ENCODE data around the gene AFG1L.
"Not testable (repeated sequence)": the region's sequence is repeated elsewhere in the genome, so short reads cannot be mapped to it uniquely, and the experiment has no call there.

The AFG1L gene

DNA sequence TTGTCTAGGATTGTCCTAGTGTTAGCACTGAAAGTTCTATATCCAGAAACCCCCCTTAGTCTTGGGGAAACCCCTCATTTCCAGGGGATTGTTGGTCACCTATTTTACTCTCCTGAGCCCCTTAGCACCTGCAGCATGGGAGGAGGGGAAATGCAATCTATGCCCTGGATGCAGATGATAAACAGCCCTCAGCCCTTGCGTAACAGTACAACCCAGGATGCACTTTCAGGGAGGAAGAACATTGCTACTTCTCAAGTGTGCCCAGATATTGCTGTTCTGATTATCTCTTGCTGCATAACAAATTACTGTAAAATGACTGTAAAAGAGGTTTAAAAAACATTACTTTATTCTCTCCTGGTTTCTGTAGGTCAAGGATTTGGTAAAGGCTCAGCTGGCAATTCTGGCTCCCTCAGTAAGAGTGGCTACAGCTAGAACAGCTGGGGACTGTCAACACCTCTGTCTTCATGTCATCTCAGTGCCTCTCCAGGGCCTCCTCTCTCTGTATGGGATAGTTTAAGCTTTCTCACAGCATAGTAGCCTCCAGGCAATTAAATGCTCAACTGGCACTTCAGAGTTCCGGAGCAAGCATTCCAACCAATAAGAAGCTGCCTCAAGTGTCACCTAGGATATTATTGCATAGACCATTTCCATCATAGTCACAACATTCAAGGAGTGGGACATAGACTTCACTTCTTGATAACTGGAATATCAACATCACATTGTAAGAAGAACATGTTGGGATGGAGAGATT lies 148.1 kb downstream of the AFG1L start:
- no peak overlapping the region for H3K4me3 ChIP-seq (ENCODE audit: low read depth, low read length)
- TF ChIP-seq, protein P1, sequence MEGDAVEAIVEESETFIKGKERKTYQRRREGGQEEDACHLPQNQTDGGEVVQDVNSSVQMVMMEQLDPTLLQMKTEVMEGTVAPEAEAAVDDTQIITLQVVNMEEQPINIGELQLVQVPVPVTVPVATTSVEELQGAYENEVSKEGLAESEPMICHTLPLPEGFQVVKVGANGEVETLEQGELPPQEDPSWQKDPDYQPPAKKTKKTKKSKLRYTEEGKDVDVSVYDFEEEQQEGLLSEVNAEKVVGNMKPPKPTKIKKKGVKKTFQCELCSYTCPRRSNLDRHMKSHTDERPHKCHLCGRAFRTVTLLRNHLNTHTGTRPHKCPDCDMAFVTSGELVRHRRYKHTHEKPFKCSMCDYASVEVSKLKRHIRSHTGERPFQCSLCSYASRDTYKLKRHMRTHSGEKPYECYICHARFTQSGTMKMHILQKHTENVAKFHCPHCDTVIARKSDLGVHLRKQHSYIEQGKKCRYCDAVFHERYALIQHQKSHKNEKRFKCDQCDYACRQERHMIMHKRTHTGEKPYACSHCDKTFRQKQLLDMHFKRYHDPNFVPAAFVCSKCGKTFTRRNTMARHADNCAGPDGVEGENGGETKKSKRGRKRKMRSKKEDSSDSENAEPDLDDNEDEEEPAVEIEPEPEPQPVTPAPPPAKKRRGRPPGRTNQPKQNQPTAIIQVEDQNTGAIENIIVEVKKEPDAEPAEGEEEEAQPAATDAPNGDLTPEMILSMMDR (IDR thresholded peaks at IDR 0.05; ENCODE audit: low read depth, low read length), result no peak

DNA sequence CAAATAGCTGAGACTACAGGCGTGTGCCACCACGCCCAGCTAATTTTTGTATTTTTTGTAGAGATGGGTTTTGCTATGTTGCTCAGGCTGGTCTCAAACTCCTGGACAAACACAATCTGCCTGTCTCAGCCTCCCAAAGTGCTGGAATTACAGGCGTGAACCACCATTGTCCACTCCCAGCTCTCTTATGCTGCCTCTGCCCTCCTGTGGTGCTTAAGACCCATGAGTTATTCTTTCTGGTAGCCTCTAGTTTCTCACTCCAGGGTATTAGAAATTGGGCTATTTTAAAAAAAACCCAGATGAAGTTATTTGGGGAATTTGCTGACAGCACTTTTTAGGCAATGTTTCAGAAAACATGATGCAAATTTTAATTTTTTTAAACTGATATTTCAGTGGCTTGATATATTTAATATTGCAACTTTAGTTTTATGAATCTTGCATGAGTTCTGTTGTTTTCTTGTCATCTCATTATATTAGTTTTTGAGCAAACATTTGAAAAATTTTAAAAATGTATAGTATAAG lies 151.8 kb downstream of the AFG1L start:
- H3K4me3 ChIP-seq (ENCODE audit: low read depth, low read length), result no peak overlapping the region
- TF ChIP-seq, protein P1 (IDR thresholded peaks at IDR 0.05; ENCODE audit: low read depth, low read length), result no peak

DNA sequence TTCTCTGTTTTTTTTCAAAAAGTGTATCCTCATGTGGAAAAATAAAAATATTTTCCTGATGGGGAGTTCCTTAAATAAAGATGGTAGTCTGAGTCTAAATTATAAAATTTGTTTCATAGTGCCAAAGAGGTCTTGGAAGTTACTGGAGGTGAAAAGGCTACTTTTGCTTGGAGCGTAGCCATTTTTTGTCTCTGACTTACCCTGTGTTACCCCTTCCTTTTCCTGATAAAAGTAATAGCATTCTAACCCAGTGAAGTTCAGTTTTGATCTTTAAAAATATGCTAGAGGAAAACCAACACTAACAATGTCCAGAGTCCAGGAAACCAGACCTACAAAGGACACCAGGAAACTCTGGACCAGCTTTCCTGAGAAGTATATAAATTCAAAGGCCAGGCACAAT lies 153.6 kb downstream of the AFG1L start:
- H3K4me3 ChIP-seq (ENCODE audit: low read depth, low read length), result no peak overlapping the region
- TF ChIP-seq, protein P1 (IDR thresholded peaks at IDR 0.05; ENCODE audit: low read depth, low read length), result no peak

GRCh38 chr6:108449717-108450116 lies 154.9 kb downstream of the AFG1L start:
- H3K4me3 ChIP-seq (ENCODE audit: low read depth, low read length), result not testable (repeated sequence)

DNA sequence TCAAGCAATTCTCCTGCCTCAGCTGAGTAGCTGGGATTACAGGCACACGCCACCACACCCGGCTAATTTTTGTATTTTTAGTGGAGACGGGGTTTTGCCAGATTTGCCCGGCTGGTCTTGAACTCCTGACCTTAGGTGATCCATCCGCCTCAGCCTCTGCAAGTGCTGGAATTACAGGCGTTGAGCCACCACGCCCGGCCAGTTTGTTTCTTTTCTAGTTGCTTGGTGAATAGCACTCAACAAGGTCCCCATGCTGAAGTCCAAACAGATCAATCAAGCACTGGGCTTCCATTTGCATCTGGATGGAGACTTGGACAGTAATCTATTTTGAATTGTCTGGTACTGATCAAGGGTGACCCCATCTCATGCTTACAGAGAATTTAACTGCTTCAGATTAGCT lies 157.0 kb downstream of the AFG1L start:
- H3K4me3 ChIP-seq (ENCODE audit: low read depth, low read length), result no peak overlapping the region
- TF ChIP-seq, protein P1 (IDR thresholded peaks at IDR 0.05; ENCODE audit: low read depth, low read length), result no peak

DNA sequence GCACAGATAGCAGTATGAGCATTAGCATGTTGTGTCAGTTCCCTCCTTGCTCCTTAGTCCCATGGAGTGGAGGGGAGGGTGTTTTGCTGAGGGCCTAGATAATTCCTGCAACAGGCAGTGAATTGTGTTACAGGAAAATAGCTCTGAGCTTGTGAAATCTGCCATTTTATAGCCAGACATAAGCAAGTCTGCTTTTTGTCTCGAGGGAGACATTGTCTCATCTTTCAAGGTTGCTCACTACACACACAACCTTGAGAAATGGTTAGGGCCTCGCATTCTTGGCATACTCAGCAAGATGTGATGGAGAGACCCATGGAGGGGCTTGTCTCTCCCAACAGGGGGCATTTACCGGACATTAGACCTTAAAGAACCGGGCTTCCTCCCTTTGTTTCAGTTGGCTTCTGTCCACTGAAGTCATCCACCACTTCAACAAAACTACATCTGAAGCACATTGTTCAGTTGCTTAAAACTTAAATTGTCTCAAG lies 157.9 kb downstream of the AFG1L start:
- no peak overlapping the region for H3K4me3 ChIP-seq (ENCODE audit: low read depth, low read length)
- TF ChIP-seq, protein P1 (IDR thresholded peaks at IDR 0.05; ENCODE audit: low read depth, low read length), result no peak

DNA sequence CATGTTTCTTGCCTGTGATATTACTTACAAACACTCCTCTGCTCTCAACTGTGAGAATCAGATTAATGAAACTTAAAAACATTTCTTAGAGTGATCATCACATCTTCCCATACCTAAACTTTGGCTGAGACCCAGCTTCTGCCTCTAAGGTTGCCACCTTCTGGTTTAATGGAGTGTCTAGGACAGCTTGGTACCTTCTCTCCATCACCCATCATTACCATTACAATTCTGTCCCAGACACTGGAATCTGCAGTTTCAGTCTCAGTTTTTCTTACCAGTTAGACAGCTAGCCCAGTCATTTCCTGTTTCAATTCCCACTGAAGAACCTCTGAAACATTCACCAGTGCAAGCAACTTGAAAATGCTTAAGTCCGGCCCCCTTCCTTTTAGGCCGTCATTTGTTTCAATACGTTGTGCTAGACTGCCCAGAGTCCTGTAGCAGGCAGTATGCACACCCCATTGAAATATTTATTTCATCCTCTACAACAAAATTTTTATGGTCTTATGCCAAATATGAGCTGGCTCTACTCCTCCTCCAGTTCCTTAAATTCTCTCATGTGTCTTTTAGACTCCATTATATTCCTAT lies 158.8 kb downstream of the AFG1L start:
- H3K4me3 ChIP-seq (ENCODE audit: low read depth, low read length), result no peak overlapping the region
- TF ChIP-seq, protein P1 (IDR thresholded peaks at IDR 0.05; ENCODE audit: low read depth, low read length), result no peak

All from WI38 (cell line).